GM19193 (cell line): ENCODE measurements around the gene ACOXL.

Experiments
- POLR2A ChIP-seq: IDR thresholded peaks from 4 replicates; pipeline ENCODE4 v1.6.1; 2011; ENCODE audit not compliant: insufficient read depth, insufficient read length; ENCODE audit errors: extremely low read depth

Gene ACOXL

GRCh38 chr2:110973262-110973661, 240.9 kb downstream of the ACOXL start:
- TF ChIP-seq POLR2A, result no peak

- TF ChIP-seq POLR2A, result no peak
Measured at GRCh38 chr2:110977403-110977802, 245.0 kb downstream of the ACOXL start.

- no peak for TF ChIP-seq POLR2A
Measured at GRCh38 chr2:110978148-110978547, 245.8 kb downstream of the ACOXL start.

- no peak for TF ChIP-seq POLR2A
Measured at GRCh38 chr2:110978756-110979470, 246.5 kb downstream of the ACOXL start.

- TF ChIP-seq POLR2A, result no peak
Measured at GRCh38 chr2:110979471-110980338, 247.3 kb downstream of the ACOXL start.

- TF ChIP-seq POLR2A, result no peak
Measured at GRCh38 chr2:110980339-110981062, 248.1 kb downstream of the ACOXL start.

GRCh38 chr2:110983133-110983532, 250.8 kb downstream of the ACOXL start:
- no peak for TF ChIP-seq POLR2A

- no peak for TF ChIP-seq POLR2A
Measured at GRCh38 chr2:110984694-110985490, 252.5 kb downstream of the ACOXL start.

- TF ChIP-seq POLR2A, result no peak
Measured at GRCh38 chr2:110990440-110990839, 258.1 kb downstream of the ACOXL start.

- no peak for TF ChIP-seq POLR2A
Measured at GRCh38 chr2:110991911-110992310, 259.5 kb downstream of the ACOXL start.

GRCh38 chr2:110992886-110993285, 260.5 kb downstream of the ACOXL start:
- no peak for TF ChIP-seq POLR2A

- no peak for TF ChIP-seq POLR2A
Measured at GRCh38 chr2:110993557-110994231, 261.3 kb downstream of the ACOXL start.

GRCh38 chr2:110994250-110994961, 262.0 kb downstream of the ACOXL start:
- TF ChIP-seq POLR2A, result no peak
